SU-DHL-6 (cell line): Measurements from ENCODE around the gene GABBR2.

ENCODE experiments used
- H2AFZ ChIP-seq: fragments of 200-600 bp; sonication (generic); 2 replicates; pipeline ENCODE4 v1.6.1; 2014; ENCODE audit warnings: low read depth, mild to moderate bottlenecking, moderate library complexity, mixed read lengths, antibody characterized with exemption, low read length; ENCODE audit not compliant: severe bottlenecking
- H3F3A ChIP-seq: fragments of 200-600 bp; shearing (Covaris generic); 2 replicates; pipeline ENCODE4 v1.6.0; 2016; ENCODE audit warnings: antibody characterized with exemption, mild to moderate bottlenecking; ENCODE audit not compliant: insufficient read depth
- H3K27ac ChIP-seq: fragments of 200-600 bp; sonication (generic); 2 replicates; pipeline ENCODE4 v1.5.1; 2016; ENCODE audit warnings: low read depth, mild to moderate bottlenecking, low read length, moderate library complexity, mixed read lengths
- H3K27me3 ChIP-seq: fragments of 200-600 bp; sonication (generic), shearing (Covaris generic); 2 replicates; pipeline ENCODE4 v1.6.0; 2014; ENCODE audit warnings: mild to moderate bottlenecking, low read length
- H3K36me3 ChIP-seq: fragments of 200-600 bp; sonication (generic); 2 replicates; pipeline ENCODE4 v1.6.1; 2014; ENCODE audit warnings: mild to moderate bottlenecking, low read length, mixed read lengths
- H3K4me2 ChIP-seq: fragments of 300-600, 200-600 bp; shearing (Covaris generic), sonication (generic); 2 replicates; pipeline ENCODE4 v1.6.0; 2014; ENCODE audit warnings: low read length, low read depth, mild to moderate bottlenecking; ENCODE audit not compliant: poor library complexity, severe bottlenecking
- H3K4me3 ChIP-seq: fragments of 200-600 bp; sonication (generic); 2 replicates; pipeline ENCODE4 v1.5.1; 2014; ENCODE audit warnings: antibody characterized with exemption, low read length, mild to moderate bottlenecking, mixed read lengths; ENCODE audit not compliant: insufficient read depth, poor library complexity, severe bottlenecking
- H3K79me2 ChIP-seq: fragments of 200-600 bp; sonication (generic); 2 replicates; pipeline ENCODE4 v1.6.1; 2014; ENCODE audit warnings: mild to moderate bottlenecking, low read length, moderate library complexity; ENCODE audit not compliant: insufficient read depth
- H3K9ac ChIP-seq: fragments of 200-600 bp; sonication (generic); 2 replicates; pipeline ENCODE4 v1.7.0; 2014; ENCODE audit warnings: mild to moderate bottlenecking, low read length
- H3K9me2 ChIP-seq: fragments of 200-600 bp; sonication (generic); replicated peaks from 2 replicates; pipeline ENCODE4 v1.6.1; 2014; ENCODE audit warnings: low read length; ENCODE audit not compliant: insufficient read depth
- H3K9me3 ChIP-seq: fragments of 200-600 bp; sonication (generic); 2 replicates; pipeline ENCODE4 v1.6.1; 2014; ENCODE audit warnings: low read length, mixed read lengths; ENCODE audit not compliant: insufficient read depth
- H4K20me1 ChIP-seq: fragments of 200-600 bp; sonication (generic); 2 replicates; pipeline ENCODE4 v1.6.1; 2014; ENCODE audit warnings: low read depth, mild to moderate bottlenecking, antibody characterized with exemption, low read length, moderate library complexity, mixed read lengths
- CTCF ChIP-seq: fragments of 200-600 bp; sonication (generic); IDR thresholded peaks from one replicate; pipeline ENCODE4 v1.5.1; 2017; ENCODE audit warnings: antibody characterized with exemption, mild to moderate bottlenecking, low read length, moderate library complexity; ENCODE audit not compliant: insufficient read depth, poor library complexity, severe bottlenecking
- EZH2phosphoT487 ChIP-seq: fragments of 200-600 bp; sonication (generic), shearing (Covaris generic); conservative IDR thresholded peaks from 2 replicates; pipeline ENCODE4 v1.6.1; 2018; ENCODE audit warnings: mild to moderate bottlenecking, antibody characterized with exemption, low read length, moderate library complexity, mixed read lengths

The GABBR2 gene

GRCh38 chr9:98610711-98611110 is 98.0 kb downstream of the GABBR2 start:
- no peak for TF ChIP-seq EZH2phosphoT487
- no peak for TF ChIP-seq CTCF
- H3K79me2 ChIP-seq = no peaks in the 10 kb centered on the region
- no peaks in the 10 kb centered on the region for H4K20me1 ChIP-seq
- H3K9me3 ChIP-seq = no peaks in the 10 kb centered on the region
- no peaks in the 10 kb centered on the region for H3K36me3 ChIP-seq
- H3K4me3 ChIP-seq = no peak overlapping the region
- no peak overlapping the region for H3K9ac ChIP-seq
- no peak overlapping the region for H3K27ac ChIP-seq
- no peak overlapping the region for H3K4me2 ChIP-seq
- no peaks in the 10 kb centered on the region for H3K27me3 ChIP-seq
- H3F3A ChIP-seq = no peaks in the 10 kb centered on the region
- no peaks in the 10 kb centered on the region for H3K9me2 ChIP-seq
- no peak overlapping the region for H2AFZ ChIP-seq

GRCh38 chr9:98610211-98610610 is 98.5 kb downstream of the GABBR2 start:
- H3K4me3 ChIP-seq = no peak overlapping the region
- no peaks in the 10 kb centered on the region for H4K20me1 ChIP-seq
- no peaks in the 10 kb centered on the region for H3K9me3 ChIP-seq
- H3K36me3 ChIP-seq = no peaks in the 10 kb centered on the region
- TF ChIP-seq EZH2phosphoT487 = no peak
- no peak overlapping the region for H3K9ac ChIP-seq
- no peak overlapping the region for H2AFZ ChIP-seq
- H3K4me2 ChIP-seq = no peak overlapping the region
- no peaks in the 10 kb centered on the region for H3K27me3 ChIP-seq
- H3K27ac ChIP-seq = no peak overlapping the region
- H3K9me2 ChIP-seq = no peaks in the 10 kb centered on the region
- H3K79me2 ChIP-seq = no peaks in the 10 kb centered on the region
- no peaks in the 10 kb centered on the region for H3F3A ChIP-seq

GRCh38 chr9:98609646-98610045 is 99.1 kb downstream of the GABBR2 start:
- no peaks in the 10 kb centered on the region for H3K9me3 ChIP-seq
- no peaks in the 10 kb centered on the region for H3K9me2 ChIP-seq
- no peaks in the 10 kb centered on the region for H3F3A ChIP-seq
- no peaks in the 10 kb centered on the region for H3K79me2 ChIP-seq
- H3K4me3 ChIP-seq = no peak overlapping the region
- H2AFZ ChIP-seq = no peak overlapping the region
- TF ChIP-seq CTCF = no peak
- TF ChIP-seq EZH2phosphoT487 = no peak
- H3K27ac ChIP-seq = no peak overlapping the region
- H3K9ac ChIP-seq = no peak overlapping the region
- no peaks in the 10 kb centered on the region for H3K27me3 ChIP-seq
- no peaks in the 10 kb centered on the region for H4K20me1 ChIP-seq
- H3K36me3 ChIP-seq = no peaks in the 10 kb centered on the region
- no peak overlapping the region for H3K4me2 ChIP-seq

GRCh38 chr9:98607787-98608186 is 100.9 kb downstream of the GABBR2 start:
- TF ChIP-seq CTCF (no peak), EZH2phosphoT487 (no peak)
- no peaks in the 10 kb centered on the region for H4K20me1 ChIP-seq
- no peak overlapping the region for H3K4me3 ChIP-seq
- no peak overlapping the region for H3K9ac ChIP-seq
- no peaks in the 10 kb centered on the region for H3K27me3 ChIP-seq
- no peaks in the 10 kb centered on the region for H3K36me3 ChIP-seq
- no peaks in the 10 kb centered on the region for H3K79me2 ChIP-seq
- H3F3A ChIP-seq = no peaks in the 10 kb centered on the region
- H3K4me2 ChIP-seq = no peak overlapping the region
- H2AFZ ChIP-seq = no peak overlapping the region
- H3K9me3 ChIP-seq = no peaks in the 10 kb centered on the region
- H3K27ac ChIP-seq = no peak overlapping the region
- no peaks in the 10 kb centered on the region for H3K9me2 ChIP-seq
